Calu3 (cell line): ENCODE results near the gene FGF14. TPM values are rescaled to one million over a fixed set of nuclear protein-coding genes. Genes with fewer than 3 reads are reported as not detected.

Experiments
- BruUV-seq: library from RNA; stranded (reverse); fragments of 400-500 nt; replicated peaks from 2 replicates; lab custom pipeline; 2021; lab: Mats Ljungman, UMichigan
- CTCF ChIA-PET: fragments of 300-600 bp; sonication (Branson Sonifier 250); formaldehyde crosslinking; loops from one replicate; lab custom pipeline; 2022; ENCODE audit warnings: antibody characterized with exemption; lab: Charles Lee
- DNase-seq: peaks from one replicate; pipeline ENCODE4 v3.0.0; 2022
- H3K27ac Mint-ChIP-seq: one replicate; pipeline ENCODE4 v1.8.0; 2022; ENCODE audit warnings: mixed read lengths; ENCODE audit not compliant: unreplicated experiment
- H3K27me3 Mint-ChIP-seq: one replicate; pipeline ENCODE4 v1.8.0; 2022; ENCODE audit warnings: mixed read lengths; ENCODE audit not compliant: unreplicated experiment
- H3K36me3 Mint-ChIP-seq: one replicate; pipeline ENCODE4 v1.8.0; 2022; ENCODE audit warnings: mild to moderate bottlenecking, moderate library complexity, mixed read lengths; ENCODE audit not compliant: insufficient read depth, unreplicated experiment
- H3K4me1 Mint-ChIP-seq: one replicate; pipeline ENCODE4 v1.8.0; 2022; ENCODE audit warnings: mild to moderate bottlenecking, low read depth, mixed read lengths; ENCODE audit not compliant: unreplicated experiment
- H3K4me3 Mint-ChIP-seq: one replicate; pipeline ENCODE4 v1.8.0; 2022; ENCODE audit warnings: mild to moderate bottlenecking, low read depth, moderate library complexity, mixed read lengths; ENCODE audit not compliant: unreplicated experiment
- H3K9me3 Mint-ChIP-seq: one replicate; pipeline ENCODE4 v1.8.0; 2022; ENCODE audit warnings: low read depth, mixed read lengths; ENCODE audit not compliant: unreplicated experiment
- CTCF ChIP-seq: fragments of 200-600 bp; IDR thresholded peaks from one replicate; pipeline ENCODE4 v1.8.0; 2022; ENCODE audit warnings: antibody characterized with exemption; ENCODE audit not compliant: unreplicated experiment
- intact Hi-C: fragments of 100-400 bp; cut with micrococcal nuclease; formaldehyde crosslinking; loops from one replicate; pipeline ENCODE4 v1.10.0; 2022; ENCODE audit not compliant: unreplicated experiment
- total RNA-seq: library from RNA; stranded (reverse); gene quantifications from 2 replicates; pipeline ENCODE4 v1.2.3, GENCODE V29; 2022

The FGF14 gene
- total RNA-seq, 1 experiment from 2014 or later = 0.21 TPM

GRCh38 chr13:102003848-102004570 lies 397.8 kb downstream of the FGF14 start:
- BruUV-seq = no TSS peak
- H3K27ac Mint-ChIP-seq = no peak overlapping the region
- no peaks in the 10 kb centered on the region for H3K4me1 Mint-ChIP-seq
- no peaks in the 10 kb centered on the region for H3K36me3 Mint-ChIP-seq
- intact Hi-C loops = no loop called here
- no peak overlapping the region for H3K4me3 Mint-ChIP-seq
- no peaks in the 10 kb centered on the region for H3K9me3 Mint-ChIP-seq
- no peak for TF ChIP-seq CTCF
- H3K27me3 Mint-ChIP-seq = no peaks in the 10 kb centered on the region
- CTCF ChIA-PET = no interaction called here
- no peak for DNase-seq

- Mint-ChIP-seq H3K36me3 (no peaks in the 10 kb centered on the region), H3K4me1 (no peaks in the 10 kb centered on the region), H3K4me3 (no peak overlapping the region), H3K9me3 (no peaks in the 10 kb centered on the region), H3K27me3 (no peaks in the 10 kb centered on the region), H3K27ac (no peak overlapping the region)
- no peak for DNase-seq
- intact Hi-C loops = no loop called here
- no TSS peak for BruUV-seq
- no peak for TF ChIP-seq CTCF
- CTCF ChIA-PET = no interaction called here
Measured at GRCh38 chr13:102002287-102002686, 399.6 kb downstream of the FGF14 start.

GRCh38 chr13:102000764-102001163 lies 401.1 kb downstream of the FGF14 start:
- Mint-ChIP-seq H3K36me3 (no peaks in the 10 kb centered on the region), H3K4me3 (no peak overlapping the region), H3K4me1 (no peaks in the 10 kb centered on the region), H3K27ac (no peak overlapping the region), H3K9me3 (no peaks in the 10 kb centered on the region), H3K27me3 (no peaks in the 10 kb centered on the region)
- TF ChIP-seq CTCF = no peak
- BruUV-seq = no TSS peak
- intact Hi-C loops = no loop called here
- CTCF ChIA-PET = no interaction called here
- no peak for DNase-seq

GRCh38 chr13:101998129-101998528 lies 403.7 kb downstream of the FGF14 start:
- H3K36me3 Mint-ChIP-seq = no peaks in the 10 kb centered on the region
- H3K4me3 Mint-ChIP-seq = no peak overlapping the region
- no peak for DNase-seq
- BruUV-seq = no TSS peak
- intact Hi-C loops = no loop called here
- H3K27me3 Mint-ChIP-seq = no peaks in the 10 kb centered on the region
- H3K27ac Mint-ChIP-seq = no peak overlapping the region
- H3K9me3 Mint-ChIP-seq = no peaks in the 10 kb centered on the region
- TF ChIP-seq CTCF = no peak
- H3K4me1 Mint-ChIP-seq = no peaks in the 10 kb centered on the region
- CTCF ChIA-PET = no interaction called here
